HG03159 (cell line): ENCODE results near the gene NCOA3.

Experiments used
- ATAC-seq: cut with Tn5 transposase; IDR thresholded peaks from one replicate; pipeline ENCODE4 v1.9.1; 2021; ENCODE audit warnings: mild to moderate bottlenecking, moderate library complexity; ENCODE audit not compliant: unreplicated experiment

Gene NCOA3

GRCh38 chr20:47623206-47623605, 121.5 kb downstream of the NCOA3 start:
- ATAC-seq = no peak

DNA sequence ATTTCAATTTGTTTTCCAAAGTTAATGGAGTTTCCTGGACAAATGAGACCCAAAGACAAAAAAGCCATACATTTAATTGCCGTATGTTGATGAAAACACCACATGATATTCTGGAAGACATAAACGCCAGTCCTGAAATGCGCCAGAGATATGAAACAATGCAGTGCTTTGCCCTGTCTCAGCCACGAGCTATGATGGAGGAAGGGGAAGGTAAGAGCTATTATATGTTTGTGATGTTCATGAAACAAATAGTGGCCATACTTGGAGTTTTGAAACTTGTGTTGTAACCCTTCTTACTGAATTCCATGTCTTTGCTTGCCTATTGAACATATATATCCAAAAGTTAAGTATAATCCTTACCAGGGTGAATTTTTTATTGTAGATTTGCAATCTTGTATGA, 125.9 kb downstream of the NCOA3 start:
- no peak for ATAC-seq

DNA sequence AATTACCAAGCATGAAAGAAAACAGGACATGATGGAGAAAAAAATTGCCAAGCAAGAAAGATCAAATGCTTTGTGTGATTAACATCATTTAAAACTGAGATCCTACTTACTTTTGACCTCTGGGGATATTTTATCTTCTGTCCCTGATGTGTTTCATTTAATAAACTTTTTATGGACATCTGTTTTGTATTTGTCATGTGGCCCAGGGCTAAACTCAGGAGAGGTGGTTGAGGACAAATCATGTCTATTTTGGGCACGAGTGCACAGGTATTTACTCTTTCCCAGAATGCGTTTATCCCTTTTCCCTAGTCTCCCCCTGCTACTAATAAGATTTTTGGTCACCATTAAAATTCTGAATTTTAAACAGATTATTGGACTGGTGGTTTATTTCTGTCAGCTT, 128.2 kb downstream of the NCOA3 start:
- ATAC-seq = no peak

DNA sequence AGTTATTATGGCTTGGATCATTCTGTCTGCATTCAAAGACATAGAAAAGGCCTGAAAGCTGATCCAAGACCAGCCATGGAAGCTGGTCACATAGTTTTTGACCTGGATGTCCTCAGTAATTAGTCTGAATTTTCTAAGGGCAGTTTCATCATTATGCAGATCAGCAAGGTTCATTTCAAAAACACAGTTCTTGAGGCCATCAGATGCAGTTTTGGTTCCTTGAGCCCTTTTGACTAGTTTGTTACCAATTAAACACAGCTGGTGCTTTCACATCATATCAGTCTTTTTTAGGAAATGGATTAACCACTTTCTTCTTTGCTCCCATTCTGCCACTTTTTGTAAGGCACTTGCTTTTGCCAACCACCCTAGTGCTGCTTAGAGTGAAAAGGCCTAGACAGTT, 129.4 kb downstream of the NCOA3 start:
- no peak for ATAC-seq

GRCh38 chr20:47635256-47635655, 133.6 kb downstream of the NCOA3 start:
- no peak for ATAC-seq

- ATAC-seq = no peak
These were observed 137.2 kb downstream of the NCOA3 start for GRCh38 chr20:47638851-47639250.

- ATAC-seq = no peak
These were observed 140.4 kb downstream of the NCOA3 start for GRCh38 chr20:47642118-47642517.

- ATAC-seq = no peak
These were observed 140.9 kb downstream of the NCOA3 start for GRCh38 chr20:47642624-47643023.

GRCh38 chr20:47645632-47646031, 143.9 kb downstream of the NCOA3 start:
- no peak for ATAC-seq

DNA sequence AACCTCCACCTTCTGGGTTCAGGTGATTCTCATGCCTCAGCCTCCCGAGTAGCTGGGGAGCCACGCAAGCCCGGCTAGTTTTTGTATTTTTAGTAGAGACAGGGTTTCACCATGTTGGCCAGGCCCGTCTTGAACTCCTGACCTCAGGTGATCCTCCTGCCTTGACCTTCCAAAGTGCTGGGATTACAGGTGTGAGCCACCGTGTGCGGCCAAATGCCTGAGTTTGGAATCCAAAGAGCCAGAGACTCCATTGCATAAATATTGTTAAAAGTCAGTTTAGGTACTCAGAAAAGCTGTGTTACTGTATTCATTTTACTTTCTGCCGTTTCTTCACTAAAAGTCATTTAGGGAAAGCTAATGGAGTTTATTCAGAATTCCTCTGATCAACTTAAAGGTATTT, 146.3 kb downstream of the NCOA3 start:
- ATAC-seq = no peak

GRCh38 chr20:47648943-47649342, 147.3 kb downstream of the NCOA3 start:
- ATAC-seq = no peak

GRCh38 chr20:47652301-47652700, 150.6 kb downstream of the NCOA3 start:
- no peak for ATAC-seq

- no peak for ATAC-seq
These were observed 151.1 kb downstream of the NCOA3 start for GRCh38 chr20:47652794-47653193.

GRCh38 chr20:47653869-47654268, 152.2 kb downstream of the NCOA3 start:
- no peak for ATAC-seq

- no peak for ATAC-seq
These were observed 152.7 kb downstream of the NCOA3 start for GRCh38 chr20:47654370-47654769.

DNA sequence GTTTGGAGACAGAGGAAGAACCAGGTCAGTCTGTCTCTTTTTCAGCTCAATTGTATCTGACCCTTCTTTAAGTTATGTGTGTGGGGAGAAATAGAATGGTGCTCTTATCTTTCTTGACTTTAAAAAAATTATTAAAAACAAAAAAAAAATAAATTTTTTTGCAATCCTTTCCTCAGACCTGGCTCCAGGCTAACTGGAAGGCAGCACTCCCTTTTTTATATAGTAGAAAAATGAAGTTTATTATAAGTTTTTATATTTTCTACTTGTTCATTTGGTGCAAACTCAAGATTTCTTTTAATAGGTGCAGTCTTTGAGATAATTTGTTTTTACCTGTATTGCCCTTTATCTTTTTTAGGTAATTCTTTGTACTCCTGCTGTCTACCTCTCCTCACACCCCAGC, 153.9 kb downstream of the NCOA3 start:
- no peak for ATAC-seq

DNA sequence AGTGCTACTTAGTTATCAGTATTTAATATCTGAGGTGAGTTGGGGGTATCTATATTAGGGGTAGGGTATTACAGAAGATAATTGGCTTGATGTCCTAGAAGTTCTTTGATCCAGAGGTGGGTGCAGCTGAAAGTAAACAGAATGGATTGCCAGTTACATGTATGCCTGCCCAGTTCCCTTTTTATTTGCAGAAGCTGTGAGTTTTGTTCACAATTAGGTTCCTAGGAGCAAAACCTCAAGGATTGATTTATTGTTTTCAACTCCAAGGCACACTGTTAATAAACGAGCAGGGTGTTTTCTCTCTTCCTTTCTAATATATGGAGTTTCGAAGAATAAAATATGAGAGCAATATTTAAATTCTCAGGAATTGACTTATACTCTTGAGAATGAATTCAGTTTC, 154.6 kb downstream of the NCOA3 start:
- no peak for ATAC-seq

- no peak for ATAC-seq
These were observed 158.4 kb downstream of the NCOA3 start for GRCh38 chr20:47659904-47660601.

DNA sequence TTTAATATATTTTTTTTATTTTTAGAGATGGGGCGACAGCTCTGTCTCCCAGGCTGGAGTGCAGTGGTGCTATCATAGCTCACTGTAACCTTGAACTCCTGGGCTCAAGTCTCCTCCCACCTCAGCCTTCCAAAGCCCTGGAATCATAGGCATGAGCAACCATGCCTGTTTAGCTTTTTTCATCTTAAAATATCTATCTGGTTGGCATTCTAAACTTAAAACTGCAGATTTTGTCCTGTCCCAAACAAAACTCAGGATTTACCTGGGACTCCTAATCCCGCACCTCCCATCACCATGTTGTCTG, 158.9 kb downstream of the NCOA3 start:
- no peak for ATAC-seq

GRCh38 chr20:47660983-47661700, 159.5 kb downstream of the NCOA3 start:
- no peak for ATAC-seq

GRCh38 chr20:47661714-47662113, 160.0 kb downstream of the NCOA3 start:
- no peak for ATAC-seq

GRCh38 chr20:47662483-47663353, 161.0 kb downstream of the NCOA3 start:
- ATAC-seq = no peak
